Measurements from ENCODE around the gene BUD31.

GRCh38 chr7:99422186-99422585 lies 13.4 kb downstream of the BUD31 start:
- TF ChIP-seq KDM1A (IDR thresholded peaks at IDR 0.05; ENCODE audit: borderline replicate concordance, low read length) = no peak
- TF ChIP-seq POLR2A (IDR thresholded peaks at IDR 0.05; ENCODE audit: control extremely low read depth in 1 of 2, low read depth in 2 of 2, low read length in 2 of 2) = no peak
- TF ChIP-seq NRF1 (IDR thresholded peaks at IDR 0.05; ENCODE audit: low read depth, low read length) = no peak
- TF ChIP-seq MAX (IDR thresholded peaks at IDR 0.05) = no peak
- TF ChIP-seq CTCF (IDR thresholded peaks at IDR 0.05; ENCODE audit: control extremely low read depth in 1 of 3, insufficient read depth in 1 of 3, low read depth in 1 of 3, low read length in 3 of 3) = no peak
- TF ChIP-seq EZH2 (IDR thresholded peaks at IDR 0.05; ENCODE audit: low read depth, low read length, severe bottlenecking) = no peak
